Activated CD8-positive, alpha-beta memory T cell treated with anti-CD3 and anti-CD28 coated beads for 36 hours (primary cell): ENCODE results near the gene YY1. TPM values are rescaled to one million over a fixed set of nuclear protein-coding genes. Genes with fewer than 3 reads are reported as not detected.

ENCODE experiments used
- CTCF ChIA-PET: fragments of 350-600 bp; sonication (Branson Sonifier 250); formaldehyde crosslinking; loops from one replicate; lab custom pipeline; 2021; ENCODE audit warnings: antibody characterized with exemption; lab: Charles Lee
- POLR2A ChIA-PET: fragments of 350-600 bp; sonication (Branson Sonifier 250); formaldehyde crosslinking; loops from one replicate; lab custom pipeline; 2021; ENCODE audit warnings: antibody characterized with exemption; lab: Charles Lee
- total RNA-seq, 2 experiments: library from RNA; stranded (reverse); gene quantifications; one replicate each; pipeline ENCODE4 v1.2.3, GENCODE V29; 2021

The YY1 gene
- total RNA-seq, 2 experiments from 2014 or later: 108 to 109 TPM

GRCh38 chr14:100211366-100211765 is 27.6 kb upstream of the YY1 start:
- POLR2A ChIA-PET: no interaction called here
- CTCF ChIA-PET: interaction anchor here (1.7 to 1.9 kb wide), 2 partner anchors 11 to 13 kb away, joined by 3 to 4 read pairs; no protein-coding TSS in a partner anchor

DNA sequence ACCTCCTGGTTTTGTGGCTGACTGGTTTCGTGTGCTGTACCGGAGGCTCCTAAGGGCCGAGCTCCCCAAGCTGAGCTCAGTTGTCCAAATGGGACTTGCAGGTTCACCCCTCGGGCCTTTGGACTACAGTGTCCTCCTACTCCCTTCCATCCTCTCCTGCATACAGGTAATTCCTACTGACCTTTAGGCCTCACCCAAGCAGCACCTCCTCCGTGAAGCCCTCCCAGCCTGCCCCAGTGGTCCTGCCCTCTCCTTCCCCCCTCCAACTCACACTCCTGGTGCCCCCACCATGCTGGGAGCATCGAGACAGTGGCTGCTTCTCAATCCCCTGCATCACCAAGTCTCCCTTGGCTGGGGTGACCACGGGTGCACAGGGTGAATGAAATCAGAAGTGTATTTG is 27.1 kb upstream of the YY1 start:
- POLR2A ChIA-PET: no interaction called here
- CTCF ChIA-PET: interaction anchor here (1.7 to 2.1 kb wide), 4 partner anchors 8 to 18 kb away, joined by 3 to 10 read pairs (median 5); no protein-coding TSS in a partner anchor

- ChIA-PET CTCF (interaction anchor here (1.7 to 2.1 kb wide), 4 partner anchors 9 to 19 kb away, joined by 3 to 10 read pairs (median 5); no protein-coding TSS in a partner anchor), POLR2A (interaction anchor here (0.5 to 1.2 kb wide), 2 partner anchors 20 to 316 kb away, joined by 3 to 5 read pairs; no protein-coding TSS in a partner anchor)
Observed at GRCh38 chr14:100212476-100213333, 26.2 kb upstream of the YY1 start.

DNA sequence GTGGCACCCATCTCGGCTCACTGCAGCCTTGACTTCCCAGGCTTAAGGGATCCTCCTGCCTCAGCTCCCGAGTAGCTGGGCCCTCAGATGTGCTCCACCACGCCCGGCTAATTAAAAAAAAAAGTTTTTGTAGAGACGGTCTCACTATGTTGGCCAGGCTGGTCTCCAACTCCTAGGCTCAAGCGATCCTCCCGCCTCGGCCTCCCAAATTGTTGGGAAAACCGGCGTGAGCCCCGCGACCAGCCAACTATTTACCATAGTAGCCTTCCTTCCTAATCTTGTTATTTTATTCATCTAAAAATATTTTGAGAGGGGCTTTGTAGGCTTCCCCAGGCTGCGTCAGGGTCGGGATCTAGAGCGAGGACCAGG is 25.4 kb upstream of the YY1 start:
- CTCF ChIA-PET: interaction anchor here (1.8 to 2.1 kb wide), 2 partner anchors 10 to 20 kb away, joined by 6 to 10 read pairs; no protein-coding TSS in a partner anchor
- POLR2A ChIA-PET: interaction anchor here (1.2 to 1.4 kb wide), 2 partner anchors 20 to 21 kb away, joined by 5 to 7 read pairs; no protein-coding TSS in a partner anchor

DNA sequence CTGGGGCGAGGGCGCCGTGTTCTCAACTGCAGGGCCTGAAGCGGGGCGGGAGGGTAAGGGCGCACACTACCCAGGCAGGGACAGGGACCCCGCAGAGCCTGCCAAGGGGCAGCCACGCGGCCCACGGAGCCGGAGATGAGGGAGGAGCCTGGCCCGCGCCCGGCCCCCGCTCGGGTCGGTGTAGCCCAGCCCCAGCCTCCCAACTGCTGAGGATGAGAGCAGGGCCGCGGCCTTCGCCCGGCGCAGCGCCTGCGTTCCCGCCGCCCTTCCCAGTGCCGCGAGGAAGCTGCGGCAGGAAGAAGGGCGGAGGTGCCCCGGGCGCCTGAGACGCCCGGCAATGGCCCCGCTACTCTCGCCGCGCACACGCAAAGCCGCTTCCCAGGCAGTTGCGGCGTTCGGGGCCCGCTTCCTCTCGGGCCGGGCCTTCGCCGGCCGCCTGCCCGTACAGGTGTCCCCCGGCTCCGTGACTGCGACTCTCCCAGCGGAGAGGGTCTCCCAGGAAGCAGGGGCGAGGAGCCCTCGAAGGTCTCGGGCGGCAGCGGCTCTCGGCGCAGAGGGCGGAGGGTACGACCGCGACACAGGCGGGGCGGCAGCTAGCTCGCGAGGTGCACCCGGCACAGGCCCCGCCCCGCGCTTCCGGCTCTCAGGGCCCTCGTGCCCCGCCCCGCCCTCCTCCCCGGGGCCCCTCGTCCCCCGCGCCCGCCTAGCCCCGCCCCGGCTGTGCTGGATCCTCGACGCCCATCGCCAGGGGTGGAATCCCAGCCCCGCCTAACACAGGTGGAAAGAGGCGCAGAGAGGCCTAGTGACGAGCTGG is 24.8 kb upstream of the YY1 start:
- ChIA-PET CTCF (interaction anchor here (0.7 to 1.9 kb wide), 4 partner anchors 10 to 27 kb away, joined by 5 to 7 read pairs (median 6); no protein-coding TSS in a partner anchor), POLR2A (interaction anchor here (0.7 to 1.4 kb wide), 3 partner anchors 10 to 55 kb away, joined by 3 to 7 read pairs (median 5); partner anchors contain the start of gene DEGS2)

- POLR2A ChIA-PET: interaction anchor here (0.7 to 1.4 kb wide), 4 partner anchors 8 to 55 kb away, joined by 3 to 7 read pairs (median 4); partner anchors contain the start of gene DEGS2
- CTCF ChIA-PET: interaction anchor here (0.7 to 1.9 kb wide), 4 partner anchors 10 to 27 kb away, joined by 5 to 7 read pairs (median 6); no protein-coding TSS in a partner anchor
Observed at GRCh38 chr14:100214770-100215083, 24.2 kb upstream of the YY1 start.

DNA sequence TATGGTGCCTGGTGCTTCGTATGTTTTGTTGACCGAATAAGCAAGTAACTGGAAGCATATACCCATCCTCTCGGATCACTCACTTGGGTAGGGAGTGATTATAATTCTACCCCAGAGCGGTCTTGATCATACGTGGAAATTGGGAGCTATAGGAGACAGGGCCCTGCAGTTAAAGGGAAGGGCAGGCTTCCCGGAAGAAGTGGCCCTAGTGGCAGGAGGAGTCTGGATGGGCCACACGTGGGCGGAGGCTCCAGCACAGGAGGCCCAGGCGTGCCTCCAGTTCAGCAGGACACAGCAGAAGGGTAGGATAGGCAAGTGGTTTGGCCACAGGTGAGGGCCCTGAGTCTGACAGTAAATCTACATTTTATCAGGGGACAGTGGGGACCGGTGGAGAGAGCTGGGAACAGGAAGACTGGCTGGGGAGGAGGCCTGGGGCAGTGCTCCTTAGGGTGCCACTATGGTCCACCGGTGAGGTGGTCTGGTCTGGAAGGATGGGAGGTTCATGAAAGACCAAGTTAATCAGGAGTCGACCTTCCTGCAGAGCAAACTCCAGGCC is 23.5 kb upstream of the YY1 start:
- ChIA-PET POLR2A (interaction anchor here (0.7 to 1.1 kb wide), 2 partner anchors 8 to 56 kb away, joined by 3 read pairs; partner anchors contain the start of gene DEGS2), CTCF (interaction anchor here (0.7 to 1.9 kb wide), 4 partner anchors 9 to 26 kb away, joined by 5 to 7 read pairs (median 6); no protein-coding TSS in a partner anchor)

DNA sequence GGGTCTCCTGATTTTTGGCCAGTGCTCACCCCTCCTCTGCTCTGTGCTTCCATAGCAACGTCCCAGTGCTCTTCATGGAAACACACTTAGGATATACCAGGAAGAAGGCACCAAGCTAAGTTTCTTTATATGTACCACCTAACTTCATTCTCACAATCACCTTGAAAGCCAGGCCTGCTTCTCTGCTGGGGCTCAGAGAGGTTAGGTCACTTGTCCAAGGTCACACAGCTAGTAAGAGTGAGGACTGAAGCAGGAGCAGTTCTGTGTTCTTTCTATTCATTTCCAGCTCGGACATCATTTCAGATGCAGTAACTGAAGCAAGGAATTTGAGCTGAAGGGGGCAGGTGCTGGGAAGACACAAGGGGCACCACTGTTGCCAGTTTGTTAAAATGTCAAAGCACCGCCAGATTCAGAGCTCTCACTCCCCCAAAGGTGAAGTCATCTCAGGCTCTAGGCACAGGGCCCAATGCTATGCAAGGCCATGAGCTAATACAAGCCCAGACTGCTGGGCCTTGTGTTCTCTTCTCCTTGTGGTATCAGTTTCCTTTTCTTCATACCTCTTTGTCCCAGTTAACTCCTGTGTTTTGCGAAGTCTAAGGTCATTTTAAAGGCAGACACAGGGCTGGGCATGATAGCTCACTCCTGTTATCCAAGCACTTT is 19.7 kb upstream of the YY1 start:
- ChIA-PET CTCF (interaction anchor here (0.8 kb wide), 1 partner anchor 34 kb away, joined by 3 read pairs; no protein-coding TSS in a partner anchor), POLR2A (no interaction called here)

DNA sequence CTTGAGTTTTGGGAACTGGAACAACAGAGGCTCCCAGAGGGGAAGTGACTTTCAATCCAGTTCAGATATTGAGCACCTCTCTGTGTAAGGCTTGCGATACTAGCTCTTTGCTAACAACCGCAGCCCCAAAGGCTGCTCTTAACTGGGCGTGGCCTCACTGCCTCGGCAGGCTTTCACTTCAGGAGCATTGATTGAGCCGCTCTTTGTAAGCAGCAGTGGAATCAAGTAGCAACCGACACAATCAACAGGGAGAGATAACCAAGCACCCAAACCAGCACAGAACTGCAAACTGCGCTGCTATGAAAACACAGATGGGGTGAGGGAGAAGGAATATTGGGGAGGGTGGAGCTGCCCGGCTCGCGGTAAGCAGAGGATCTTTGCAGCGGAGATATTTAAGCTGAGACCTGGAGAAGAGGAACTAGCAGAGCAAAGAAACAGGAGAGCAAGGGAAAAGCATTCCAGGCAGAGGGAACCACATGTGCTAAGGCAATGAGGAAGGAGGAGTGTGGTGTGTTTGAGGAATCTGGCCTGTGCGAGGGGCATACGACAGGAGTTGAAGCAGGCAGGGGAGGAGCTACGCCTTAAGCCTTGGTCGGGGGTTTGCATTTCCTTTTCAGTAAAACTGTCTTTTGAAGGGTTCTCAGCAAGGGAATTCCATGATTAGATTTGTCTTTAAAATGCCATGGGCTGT is 17.3 kb upstream of the YY1 start:
- ChIA-PET POLR2A (interaction anchor here (0.5 to 1.3 kb wide), 7 partner anchors 14 to 616 kb away, joined by 3 to 6 read pairs (median 4); no protein-coding TSS in a partner anchor), CTCF (interaction anchor here (0.5 to 3.1 kb wide), 10 partner anchors 10 to 153 kb away, joined by 3 to 14 read pairs (median 3); a partner anchor contains a TSS)

DNA sequence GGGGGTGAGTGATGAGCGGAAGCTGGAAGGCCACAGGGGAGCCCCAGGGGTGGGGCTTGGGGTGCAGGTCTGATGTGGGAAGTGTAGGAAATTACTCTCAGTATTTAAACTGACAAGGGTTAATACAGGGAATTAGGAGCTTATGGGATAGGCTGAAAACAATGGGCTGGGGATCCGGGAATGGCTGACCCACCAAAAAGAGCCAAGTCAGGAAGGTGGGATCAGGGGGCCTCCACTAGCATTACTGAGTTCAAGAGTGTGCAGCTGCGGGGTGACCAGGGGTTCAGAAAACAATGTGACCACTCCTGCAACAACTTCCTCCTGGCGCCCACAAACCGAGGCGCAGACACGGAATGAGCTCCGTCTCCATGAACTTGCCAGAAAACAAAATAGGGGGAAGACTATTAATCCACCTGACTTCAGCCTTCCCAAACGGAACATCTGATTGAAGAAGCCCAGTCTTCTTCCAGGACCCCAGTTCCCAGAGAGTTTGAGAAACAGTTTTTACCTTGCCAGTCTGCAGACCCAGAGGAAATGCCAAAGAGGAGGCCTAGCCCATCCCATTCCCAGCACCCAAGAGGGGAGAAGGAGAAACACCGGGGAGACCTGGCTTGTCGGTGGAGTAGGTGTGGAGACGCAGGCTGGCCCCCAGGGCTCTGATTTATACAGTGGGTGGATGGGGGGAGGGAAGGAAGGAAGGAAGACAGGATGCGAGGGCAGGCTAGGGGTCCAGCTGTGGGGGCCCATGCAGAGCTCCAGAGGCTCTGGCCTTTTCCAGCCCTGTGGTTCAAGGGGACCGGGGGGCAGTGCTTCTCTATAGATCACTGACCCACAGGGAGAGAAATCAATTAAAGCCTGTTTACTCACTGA is 16.5 kb upstream of the YY1 start:
- CTCF ChIA-PET: interaction anchor here (0.5 to 3.1 kb wide), 9 partner anchors 10 to 153 kb away, joined by 3 to 14 read pairs (median 3); a partner anchor contains a TSS

GRCh38 chr14:100223332-100224201 is 15.4 kb upstream of the YY1 start:
- POLR2A ChIA-PET: interaction anchor here (0.6 to 2.0 kb wide), 9 partner anchors 8 to 208 kb away, joined by 3 to 17 read pairs (median 3); a partner anchor contains a TSS
- CTCF ChIA-PET: interaction anchor here (1.0 to 3.1 kb wide), 10 partner anchors 9 to 154 kb away, joined by 3 to 14 read pairs (median 5); no protein-coding TSS in a partner anchor

More for the DNA sequence above, 16.5 kb upstream of the YY1 start:
- POLR2A ChIA-PET: interaction anchor here (0.8 to 1.3 kb wide), 5 partner anchors 13 to 617 kb away, joined by 3 to 4 read pairs (median 3); no protein-coding TSS in a partner anchor

DNA sequence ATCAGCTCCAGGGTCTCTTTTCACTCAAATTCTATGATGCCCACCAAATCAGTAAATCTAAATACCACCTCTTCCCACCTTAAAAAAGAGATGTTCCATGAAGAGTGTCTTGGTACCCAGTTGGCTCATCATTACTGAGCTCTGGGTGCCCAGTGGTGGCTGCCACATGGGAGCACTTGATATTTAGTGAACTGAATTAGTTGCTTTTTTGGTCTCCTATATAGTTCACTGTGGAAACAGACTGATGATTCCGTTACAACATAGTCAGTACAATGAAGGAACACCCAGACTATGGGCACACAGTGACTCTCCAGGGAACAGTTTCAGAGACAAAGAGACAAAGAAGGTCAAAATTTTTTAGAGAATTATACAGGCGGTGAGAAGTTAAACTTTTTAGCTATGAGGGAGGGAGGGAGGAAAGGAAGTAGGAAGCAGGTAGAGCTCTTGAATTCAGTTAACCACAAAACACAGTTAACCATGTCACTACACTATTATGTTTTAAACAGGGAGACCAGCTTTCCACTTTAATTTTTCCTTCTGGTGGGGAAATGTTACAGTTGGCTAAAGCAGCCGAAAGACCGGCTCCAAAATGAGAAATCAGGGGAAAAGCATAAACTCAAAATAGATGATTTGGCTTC is 14.6 kb upstream of the YY1 start:
- POLR2A ChIA-PET: interaction anchor here (0.6 to 2.0 kb wide), 6 partner anchors 10 to 207 kb away, joined by 3 to 17 read pairs (median 4); a partner anchor contains a TSS
- CTCF ChIA-PET: interaction anchor here (0.7 to 1.6 kb wide), 9 partner anchors 9 to 153 kb away, joined by 3 to 6 read pairs (median 4); no protein-coding TSS in a partner anchor

- POLR2A ChIA-PET: interaction anchor here (1.5 to 2.0 kb wide), 2 partner anchors 11 to 12 kb away, joined by 5 to 17 read pairs; no protein-coding TSS in a partner anchor
Observed at GRCh38 chr14:100225169-100225568, 13.8 kb upstream of the YY1 start.

DNA sequence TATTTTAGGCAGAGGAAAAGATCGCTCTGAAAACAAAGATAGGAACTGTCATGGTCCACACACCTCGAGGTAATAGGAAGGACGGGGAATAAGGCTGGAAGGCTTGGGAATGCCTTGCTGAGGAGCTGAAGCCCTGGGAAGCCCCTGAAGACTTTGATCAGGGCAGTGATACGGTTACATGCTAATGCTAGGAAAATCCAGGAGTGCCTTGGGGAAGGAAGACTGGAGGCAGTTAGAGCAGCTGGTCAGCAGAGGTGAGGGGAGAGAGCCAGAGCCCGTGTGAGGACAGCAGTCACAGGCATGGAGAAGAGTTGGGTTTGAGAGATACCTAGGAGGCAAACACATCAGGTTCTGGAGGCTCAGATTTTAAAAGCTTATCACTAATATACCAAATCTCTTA is 8.6 kb upstream of the YY1 start:
- CTCF ChIA-PET: no interaction called here
- POLR2A ChIA-PET: no interaction called here

More at GRCh38 chr14:100225169-100225568, 13.8 kb upstream of the YY1 start:
- CTCF ChIA-PET: interaction anchor here (0.7 to 1.6 kb wide), 5 partner anchors 10 to 153 kb away, joined by 3 to 6 read pairs (median 4); no protein-coding TSS in a partner anchor
